Skeletal muscle tissue (tissue), 1 donor: ENCODE results near the gene AMELY. TPM values are rescaled to one million over a fixed set of nuclear protein-coding genes. Genes with fewer than 3 reads are reported as not detected.

Experiments
- total RNA-seq: library from RNA; depleted of rRNA; stranded (reverse); fragments of >200 nt; gene quantifications from one replicate; pipeline ENCODE4 v1.2.3, GENCODE V29; 2014

The AMELY gene
- total RNA-seq, 1 donor from 2014 or later = not detected

Other genes with a start within 250 kb of the AMELY start
- 0.52 TPM for gene TBL1Y, start 1.1 kb downstream of the AMELY start, total RNA-seq